ENCODE measurements around the gene BLMH. TPM values are rescaled to one million over a fixed set of nuclear protein-coding genes. Genes with fewer than 3 reads are reported as not detected.
"Not testable (repeated sequence)": the region's sequence is repeated elsewhere in the genome, so short reads cannot be mapped to it uniquely, and the experiment has no call there.

The BLMH gene
- total and polyA plus RNA-seq, 2 donors (not counting 1 experiment from before 2014, with no cell fraction given) = 5.9 to 25.9 TPM

GRCh38 chr17:30230596-30231125 is 61.1 kb downstream of the BLMH start:
- intact Hi-C loops (cut with micrococcal nuclease) = no loop called here
- POLR2A ChIA-PET = no interaction called here

GRCh38 chr17:30230009-30230408 is 61.7 kb downstream of the BLMH start:
- H3K9me3 Mint-ChIP-seq (ENCODE audit: insufficient read depth); H3K4me3 ChIP-seq (ENCODE audit: control extremely low read depth in 1 of 5, extremely low read depth in 1 of 5, insufficient read depth in 1 of 5, low read depth in 2 of 5, low read length in 4 of 5); H4K20me1 ChIP-seq (ENCODE audit: control insufficient read depth, insufficient read depth, low read length, poor library complexity, severe bottlenecking); H3K9ac ChIP-seq (ENCODE audit: low read length); POLR2A ChIA-PET; DNase-seq; H3K4me2 ChIP-seq (replicated peaks; ENCODE audit: low read depth, low read length, poor library complexity, severe bottlenecking); H3K4me3 Mint-ChIP-seq; H3K4me1 ChIP-seq (ENCODE audit: control insufficient read depth in 2 of 2, insufficient read depth in 2 of 2, low read length in 2 of 2); H3K79me2 ChIP-seq (ENCODE audit: control insufficient read depth, insufficient read depth, low read length); intact Hi-C loops (cut with micrococcal nuclease); CTCF ChIA-PET; H3K9me3 ChIP-seq (ENCODE audit: control extremely low read depth in 1 of 3, control insufficient read depth in 2 of 3, insufficient read depth in 1 of 3, low read length in 2 of 3); ATAC-seq (ENCODE audit: low read depth); H3K27ac Mint-ChIP-seq; H3K27ac ChIP-seq (ENCODE audit: low read length in 2 of 2); H2AFZ ChIP-seq (ENCODE audit: insufficient read depth, low read depth, low read length, poor library complexity, severe bottlenecking); H3K36me3 ChIP-seq (replicated peaks in 1 of 2; ENCODE audit: control extremely low read depth in 1 of 2, control insufficient read depth in 1 of 2, extremely low read depth in 1 of 2, insufficient read depth in 2 of 2, low read length in 1 of 2): not testable (repeated sequence)
- WGBS (ENCODE audit: insufficient coverage) = no CpG with 5 or more reads among the region's 1 CpG
- peaks cover 11% of the 10 kb centered on the region for H3K4me1 Mint-ChIP-seq
- peaks cover 37% of the 10 kb centered on the region for H3K27me3 Mint-ChIP-seq
- H3K27me3 ChIP-seq (replicated peaks in 1 of 4; ENCODE audit: control extremely low read depth in 1 of 4, control insufficient read depth in 3 of 4, insufficient read depth in 4 of 4, low read length in 3 of 4) = peaks cover 0 to 15% (median 7%) of the 10 kb centered on the region in 4 experiments

More at GRCh38 chr17:30230596-30231125, 61.1 kb downstream of the BLMH start:
- CTCF ChIA-PET = no interaction called here
- Histone ChIP-seq H3K9me3 (ENCODE audit: control extremely low read depth in 1 of 3, control insufficient read depth in 2 of 3, insufficient read depth in 1 of 3, low read length in 2 of 3) (no peaks in the 10 kb centered on the region), H3K4me3 (ENCODE audit: control extremely low read depth in 1 of 5, extremely low read depth in 1 of 5, insufficient read depth in 1 of 5, low read depth in 2 of 5, low read length in 4 of 5) (no peak overlapping the region), H3K9ac (ENCODE audit: low read length) (no peak overlapping the region), H3K27me3 (replicated peaks in 1 of 4; ENCODE audit: control extremely low read depth in 1 of 4, control insufficient read depth in 3 of 4, insufficient read depth in 4 of 4, low read length in 3 of 4) (peaks cover 0 to 18% (median 10%) of the 10 kb centered on the region in 4 experiments), H3K79me2 (ENCODE audit: control insufficient read depth, insufficient read depth, low read length) (no peaks in the 10 kb centered on the region), H3K36me3 (replicated peaks in 1 of 2; ENCODE audit: control extremely low read depth in 1 of 2, control insufficient read depth in 1 of 2, extremely low read depth in 1 of 2, insufficient read depth in 2 of 2, low read length in 1 of 2) (no peaks in the 10 kb centered on the region), H3K27ac (ENCODE audit: low read length in 2 of 2) (no peak overlapping the region), H4K20me1 (ENCODE audit: control insufficient read depth, insufficient read depth, low read length, poor library complexity, severe bottlenecking) (no peaks in the 10 kb centered on the region), H2AFZ (ENCODE audit: insufficient read depth, low read depth, low read length, poor library complexity, severe bottlenecking) (no peak overlapping the region), H3K4me2 (replicated peaks; ENCODE audit: low read depth, low read length, poor library complexity, severe bottlenecking) (no peak overlapping the region), H3K4me1 (ENCODE audit: control insufficient read depth in 2 of 2, insufficient read depth in 2 of 2, low read length in 2 of 2) (peaks cover 9 to 10% of the 10 kb centered on the region in 2 donors)
- DNase-seq = no peak
- Mint-ChIP-seq H3K27ac (no peak overlapping the region), H3K4me3 (no peak overlapping the region), H3K9me3 (ENCODE audit: insufficient read depth) (no peaks in the 10 kb centered on the region), H3K4me1 (peaks cover 15% of the 10 kb centered on the region), H3K27me3 (peaks cover 39% of the 10 kb centered on the region)
- WGBS (ENCODE audit: insufficient coverage) = 93% methylated on average over 1 of the region's 7 CpGs
- TF ChIP-seq CTCF (IDR thresholded peaks at IDR 0.05) (no peak), EZH2 (IDR thresholded peaks at IDR 0.05; ENCODE audit: borderline replicate concordance, insufficient read depth, low read depth, low read length, poor library complexity, severe bottlenecking) (no peak)
- ATAC-seq (ENCODE audit: low read depth) = no peak

All from B cell (primary cell).